B cell (primary cell): Measurements from ENCODE around the gene SLC9A3. TPM values are rescaled to one million over a fixed set of nuclear protein-coding genes. Genes with fewer than 3 reads are reported as not detected.
A peak's percentile ranks its signal among the peaks of the same experiment; 100 is the strongest.

Source experiments
- ATAC-seq: fragments of 200-7000 bp; cut with Tn5 transposase; one replicate; pipeline ENCODE4 v1.10.0; 2021; ENCODE audit warnings: low read depth, mild to moderate bottlenecking, moderate number of reproducible peaks, moderate library complexity
- CTCF ChIA-PET: fragments of 350-600 bp; sonication (Branson Sonifier 250); formaldehyde crosslinking; loops from one replicate; lab custom pipeline; 2021; ENCODE audit warnings: antibody characterized with exemption, inconsistent platforms; lab: Charles Lee
- POLR2A ChIA-PET: fragments of 350-600 bp; sonication (Branson Sonifier 250); formaldehyde crosslinking; loops from one replicate; lab custom pipeline; 2021; ENCODE audit warnings: antibody characterized with exemption; lab: Charles Lee
- DNase-seq: peaks from one replicate; pipeline ENCODE4 v3.0.0; 2013
- H2AFZ ChIP-seq: 2 replicates; pipeline ENCODE4 v1.6.1; 2012; ENCODE audit warnings: mild to moderate bottlenecking, low read depth, low read length; ENCODE audit not compliant: insufficient read depth, poor library complexity, severe bottlenecking
- H3K27ac ChIP-seq, 2 donors: 1 replicate in 1 of 2; 2 replicates in 1 of 2; pipeline ENCODE4 v1.5.1; 2012 to 2013; ENCODE audit warnings: low read length in 2 of 2, mild to moderate bottlenecking in 2 of 2, moderate library complexity in 1 of 2
- H3K27me3 ChIP-seq, 4 experiments: fragments of 200-600 bp in 1 of 4; sonication (generic) in 1 of 4; replicated peaks in 1 of 4; 1 replicate in 2 of 4; 2 replicates in 2 of 4; pipeline versions ENCODE4 v1.6.1 to v1.7.0; 2013 to 2016; ENCODE audit warnings: low read length in 3 of 4, mild to moderate bottlenecking in 2 of 4, mixed read lengths in 1 of 4, moderate library complexity in 1 of 4; ENCODE audit not compliant: insufficient read depth in 4 of 4, control insufficient read depth in 3 of 4; ENCODE audit errors: control extremely low read depth in 1 of 4
- H3K36me3 ChIP-seq, 2 experiments: replicated peaks in 1 of 2; 1 replicate in 1 of 2; 2 replicates in 1 of 2; pipeline versions ENCODE4 v1.6.1 to v1.7.1; 2013; ENCODE audit warnings: low read length in 1 of 2; ENCODE audit not compliant: insufficient read depth in 2 of 2, control insufficient read depth in 1 of 2; ENCODE audit errors: control extremely low read depth in 1 of 2, extremely low read depth in 1 of 2
- H3K4me1 ChIP-seq, 2 donors: fragments of 200-600 bp in 1 of 2; sonication (generic) in 1 of 2; 1 replicate in 1 of 2; 2 replicates in 1 of 2; pipeline versions ENCODE4 v1.5.1 to v1.6.1; 2013 to 2017; ENCODE audit warnings: low read length in 2 of 2; ENCODE audit not compliant: control insufficient read depth in 2 of 2, insufficient read depth in 2 of 2
- H3K4me2 ChIP-seq: replicated peaks from 2 replicates; pipeline ENCODE3; 2012; ENCODE audit warnings: mild to moderate bottlenecking, low read depth, low read length; ENCODE audit not compliant: poor library complexity, severe bottlenecking
- H3K4me3 ChIP-seq, 5 experiments: fragments of 200-600 bp in 1 of 5; sonication (generic) in 1 of 5; 1 replicate in 3 of 5; 2 replicates in 2 of 5; pipeline versions ENCODE4 v1.5.1 to v1.7.0; 2011 to 2016; ENCODE audit warnings: low read length in 4 of 5, mild to moderate bottlenecking in 4 of 5, low read depth in 2 of 5, control low read depth in 1 of 5, moderate library complexity in 1 of 5; ENCODE audit not compliant: insufficient read depth in 1 of 5; ENCODE audit errors: control extremely low read depth in 1 of 5, extremely low read depth in 1 of 5
- H3K79me2 ChIP-seq: fragments of 200-600 bp; sonication (generic); one replicate; pipeline ENCODE4 v1.6.0; 2016; ENCODE audit warnings: low read length; ENCODE audit not compliant: control insufficient read depth, insufficient read depth
- H3K9ac ChIP-seq: fragments of 200-600 bp; sonication (generic); 2 replicates; pipeline ENCODE4 v1.6.1; 2017; ENCODE audit warnings: mild to moderate bottlenecking, low read length, moderate library complexity
- H3K9me3 ChIP-seq, 3 donors: one replicate each; pipeline versions ENCODE4 v1.6.1 to v1.7.1; 2013; ENCODE audit warnings: low read length in 2 of 3; ENCODE audit not compliant: control insufficient read depth in 2 of 3, insufficient read depth in 1 of 3; ENCODE audit errors: control extremely low read depth in 1 of 3
- H4K20me1 ChIP-seq: 2 replicates; pipeline ENCODE4 v1.6.0; 2012; ENCODE audit warnings: mild to moderate bottlenecking, low read length; ENCODE audit not compliant: insufficient read depth, control insufficient read depth, poor library complexity, severe bottlenecking
- H3K27ac Mint-ChIP-seq: one replicate; pipeline ENCODE4 v1.8.0; 2021; ENCODE audit warnings: mixed read lengths
- H3K27me3 Mint-ChIP-seq: one replicate; pipeline ENCODE4 v1.8.0; 2021; ENCODE audit warnings: mixed read lengths
- H3K4me1 Mint-ChIP-seq: one replicate; pipeline ENCODE4 v1.8.0; 2021; ENCODE audit warnings: mixed read lengths
- H3K4me3 Mint-ChIP-seq: one replicate; pipeline ENCODE4 v1.8.0; 2021; ENCODE audit warnings: mixed read lengths
- H3K9me3 Mint-ChIP-seq: one replicate; pipeline ENCODE4 v1.8.0; 2022; ENCODE audit warnings: mixed read lengths; ENCODE audit not compliant: insufficient read depth
- EZH2 ChIP-seq: IDR thresholded peaks from 2 replicates; pipeline ENCODE4 v1.6.1; 2012; ENCODE audit warnings: borderline replicate concordance, low read depth, mild to moderate bottlenecking, moderate library complexity, low read length; ENCODE audit not compliant: insufficient read depth, poor library complexity, severe bottlenecking
- WGBS: methylation state at CpG from one replicate; pipeline ENCODE4 v1.1.5; 2013; ENCODE audit warnings: missing lambda C conversion rate; ENCODE audit not compliant: insufficient coverage; 5-methylcytosine and 5-hydroxymethylcytosine counted together
- intact Hi-C: fragments of 100-400 bp; cut with micrococcal nuclease; formaldehyde crosslinking; loops from one replicate; pipeline ENCODE4 v1.10.0; 2022
- polyA plus RNA-seq: library from polyadenylated mRNA; depleted of rRNA; stranded (reverse); fragments of >200 nt; gene quantifications from 2 replicates; pipeline ENCODE4 v1.2.3, GENCODE V29; 2012
- total RNA-seq, 2 donors: library from RNA; stranded (reverse); fragments of 120-200 nt in 1 of 2; gene quantifications; 1 replicate in 1 of 2; 2 replicates in 1 of 2; pipeline versions ENCODE4 v1.2.3 to v1.2.4, GENCODE V29; 2013 to 2022
- TF ChIP-seq, protein P1 (sequence below): fragments of 200-600 bp; IDR thresholded peaks from one replicate; pipeline ENCODE4 v1.8.0; 2022; ENCODE audit warnings: antibody characterized with exemption, mild to moderate bottlenecking

SLC9A3 gene
- total and polyA plus RNA-seq, 2 donors (not counting 1 experiment from before 2014, with no cell fraction given) = 0.84 to 2.0 TPM

DNA sequence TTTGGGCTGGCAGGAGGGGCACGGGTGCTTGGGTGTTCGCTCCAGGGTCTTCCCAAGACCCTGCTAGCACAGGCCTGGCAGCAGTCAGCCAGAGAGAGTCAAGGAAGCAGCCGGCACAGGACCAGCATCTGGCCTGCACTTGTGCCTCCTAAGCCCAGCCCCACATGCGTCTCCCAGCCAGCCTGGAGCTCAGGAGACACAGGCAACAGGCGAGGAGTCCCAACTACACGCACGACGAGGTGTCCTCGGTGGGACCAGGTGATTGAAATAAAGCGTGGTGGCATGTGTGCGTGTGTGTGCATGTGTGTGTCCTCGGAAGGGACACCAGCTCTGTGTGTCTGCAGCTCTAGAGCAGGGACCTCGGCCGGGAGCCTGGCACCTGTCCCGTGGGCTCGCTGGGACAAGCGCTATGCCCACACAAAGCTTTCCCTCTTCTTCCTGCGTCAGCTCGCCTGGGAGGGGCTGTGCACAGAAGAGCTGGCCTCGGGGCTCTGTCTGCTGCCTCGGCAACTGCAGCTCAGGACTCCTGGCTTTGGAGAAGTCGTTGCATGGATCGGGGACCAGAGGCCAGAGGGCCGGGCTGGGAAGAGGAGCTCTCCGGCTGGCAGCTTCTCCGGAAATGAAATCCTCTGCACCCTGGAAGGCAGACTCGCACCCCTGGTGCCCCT lies 14.7 kb upstream of the SLC9A3 start:
- Histone ChIP-seq H3K4me3 (no peak overlapping the region), H3K9me3 (peaks cover 0 to 87% (median 8%) of the 10 kb centered on the region in 3 donors), H3K79me2 (no peaks in the 10 kb centered on the region), H3K4me2 (no peak overlapping the region), H3K9ac (no peak overlapping the region), H2AFZ (no peak overlapping the region), H3K4me1 (peaks cover 17 to 23% of the 10 kb centered on the region in 2 donors), H3K27ac (no peak overlapping the region), H3K36me3 (no peaks in the 10 kb centered on the region), H3K27me3 (peaks cover 0 to 87% (median 29%) of the 10 kb centered on the region in 4 experiments), H4K20me1 (no peaks in the 10 kb centered on the region)
- TF ChIP-seq EZH2 = no peak
- TF ChIP-seq, protein P1, sequence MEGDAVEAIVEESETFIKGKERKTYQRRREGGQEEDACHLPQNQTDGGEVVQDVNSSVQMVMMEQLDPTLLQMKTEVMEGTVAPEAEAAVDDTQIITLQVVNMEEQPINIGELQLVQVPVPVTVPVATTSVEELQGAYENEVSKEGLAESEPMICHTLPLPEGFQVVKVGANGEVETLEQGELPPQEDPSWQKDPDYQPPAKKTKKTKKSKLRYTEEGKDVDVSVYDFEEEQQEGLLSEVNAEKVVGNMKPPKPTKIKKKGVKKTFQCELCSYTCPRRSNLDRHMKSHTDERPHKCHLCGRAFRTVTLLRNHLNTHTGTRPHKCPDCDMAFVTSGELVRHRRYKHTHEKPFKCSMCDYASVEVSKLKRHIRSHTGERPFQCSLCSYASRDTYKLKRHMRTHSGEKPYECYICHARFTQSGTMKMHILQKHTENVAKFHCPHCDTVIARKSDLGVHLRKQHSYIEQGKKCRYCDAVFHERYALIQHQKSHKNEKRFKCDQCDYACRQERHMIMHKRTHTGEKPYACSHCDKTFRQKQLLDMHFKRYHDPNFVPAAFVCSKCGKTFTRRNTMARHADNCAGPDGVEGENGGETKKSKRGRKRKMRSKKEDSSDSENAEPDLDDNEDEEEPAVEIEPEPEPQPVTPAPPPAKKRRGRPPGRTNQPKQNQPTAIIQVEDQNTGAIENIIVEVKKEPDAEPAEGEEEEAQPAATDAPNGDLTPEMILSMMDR = no peak
- ChIA-PET CTCF (no interaction called here), POLR2A (no interaction called here)
- intact Hi-C loops = no loop called here
- Mint-ChIP-seq H3K27me3 (peaks cover 35% of the 10 kb centered on the region), H3K4me1 (peaks cover 13% of the 10 kb centered on the region), H3K9me3 (no peaks in the 10 kb centered on the region), H3K4me3 (no peak overlapping the region), H3K27ac (peak overlapping the region; percentile 10)
- DNase-seq (no peak), ATAC-seq (no peak)
- WGBS = 80% methylated on average over 26 of the region's 27 CpGs

DNA sequence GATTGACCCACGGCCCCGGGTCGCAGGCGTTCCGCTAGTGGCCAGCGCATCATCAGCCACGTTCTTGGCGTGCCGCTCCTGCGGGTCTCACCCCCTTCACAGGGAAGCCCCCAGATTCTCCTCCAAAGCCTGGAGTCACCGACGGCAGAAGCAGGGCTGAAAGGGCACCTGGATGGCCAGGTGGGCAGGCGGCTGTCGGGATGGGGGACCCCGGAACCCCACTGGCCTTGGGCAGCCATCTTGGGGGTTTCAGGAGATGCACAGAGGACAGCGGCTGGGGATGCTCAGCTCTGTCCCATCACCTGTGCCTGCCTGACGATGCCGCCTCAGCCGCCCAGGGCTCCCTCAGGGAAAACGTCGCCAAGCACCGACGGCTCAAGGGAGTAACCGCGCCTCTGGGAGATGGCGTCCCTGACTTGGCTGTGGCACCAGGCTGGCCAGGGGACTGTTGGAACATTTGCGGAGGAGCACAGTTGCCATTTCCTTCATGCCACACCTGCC lies 14.1 kb upstream of the SLC9A3 start:
- ChIA-PET POLR2A (no interaction called here), CTCF (no interaction called here)
- WGBS = 96% methylated on average over 27 of the region's 27 CpGs
- Histone ChIP-seq H3K36me3 (no peaks in the 10 kb centered on the region), H3K27me3 (peaks cover 0 to 93% (median 32%) of the 10 kb centered on the region in 4 experiments), H3K27ac (no peak overlapping the region), H4K20me1 (no peaks in the 10 kb centered on the region), H2AFZ (no peak overlapping the region), H3K4me1 (peaks cover 12 to 17% of the 10 kb centered on the region in 2 donors), H3K9ac (no peak overlapping the region), H3K4me2 (no peak overlapping the region), H3K9me3 (peaks cover 0 to 86% (median 3%) of the 10 kb centered on the region in 3 donors), H3K4me3 (no peak overlapping the region), H3K79me2 (no peaks in the 10 kb centered on the region)
- H3K4me3 Mint-ChIP-seq = no peak overlapping the region
- TF ChIP-seq, protein P1 = no peak
- TF ChIP-seq EZH2 = no peak
- H3K27me3 Mint-ChIP-seq = peaks cover 38% of the 10 kb centered on the region
- no peak for DNase-seq
- intact Hi-C loops = no loop called here
- ATAC-seq = no peak
- H3K27ac Mint-ChIP-seq = no peak overlapping the region
- no peaks in the 10 kb centered on the region for H3K9me3 Mint-ChIP-seq
- peaks cover 7% of the 10 kb centered on the region for H3K4me1 Mint-ChIP-seq
